Lower leg skin (tissue), 4 donors: ENCODE data around the gene HP1BP3. TPM values are rescaled to one million over a fixed set of nuclear protein-coding genes. Genes with fewer than 3 reads are reported as not detected.

Experiments used
- DNase-seq, 2 donors: peaks; one replicate each; pipeline ENCODE4 v3.0.0-alpha.2; 2019; ENCODE audit warnings: low spot score in 2 of 2
- H3K4me3 ChIP-seq: fragments of 200-600 bp; sonication (generic); 2 replicates; pipeline ENCODE4 v1.5.1; 2017; ENCODE audit warnings: mild to moderate bottlenecking, low read depth; ENCODE audit not compliant: poor library complexity, severe bottlenecking
- CTCF ChIP-seq, 3 donors: fragments of 450-650 bp; IDR thresholded peaks; one replicate each; pipeline ENCODE4 v1.5.1; 2016; ENCODE audit warnings: antibody characterized with exemption in 3 of 3, mild to moderate bottlenecking in 3 of 3, moderate library complexity in 2 of 3
- POLR2A ChIP-seq, 2 donors: fragments of 450-650 bp; IDR thresholded peaks; one replicate each; pipeline ENCODE4 v1.6.1; 2016 to 2017; ENCODE audit warnings: antibody characterized with exemption in 2 of 2, mild to moderate bottlenecking in 1 of 2, moderate library complexity in 1 of 2
- WGBS, 2 donors: methylation state at CpG; one replicate each; pipeline ENCODE4 v1.1.5; 2018; 5-methylcytosine and 5-hydroxymethylcytosine counted together
- intact Hi-C: fragments of 100-400 bp; cut with DNase I; formaldehyde crosslinking; loops from one replicate; pipeline ENCODE4 v1.15.0; 2023; ENCODE audit warnings: low total_unique reads
- total RNA-seq, 4 donors: library from RNA; depleted of rRNA; stranded (reverse); fragments of >200 nt; gene quantifications; one replicate each; pipeline ENCODE4 v1.1.0, GENCODE V29; 2016

Gene HP1BP3
- total RNA-seq, 4 donors from 2014 or later, result 154 to 242 (median 190) TPM

GRCh38 chr1:20767271-20767670 is 19.8 kb downstream of the HP1BP3 start:
- no peak overlapping the region for H3K4me3 ChIP-seq
- intact Hi-C loops, result no loop called here
- DNase-seq, result no peak
- TF ChIP-seq CTCF (IDR thresholded peaks at IDR 0.05), result no peak
- no peak for TF ChIP-seq POLR2A (IDR thresholded peaks at IDR 0.05)

DNA sequence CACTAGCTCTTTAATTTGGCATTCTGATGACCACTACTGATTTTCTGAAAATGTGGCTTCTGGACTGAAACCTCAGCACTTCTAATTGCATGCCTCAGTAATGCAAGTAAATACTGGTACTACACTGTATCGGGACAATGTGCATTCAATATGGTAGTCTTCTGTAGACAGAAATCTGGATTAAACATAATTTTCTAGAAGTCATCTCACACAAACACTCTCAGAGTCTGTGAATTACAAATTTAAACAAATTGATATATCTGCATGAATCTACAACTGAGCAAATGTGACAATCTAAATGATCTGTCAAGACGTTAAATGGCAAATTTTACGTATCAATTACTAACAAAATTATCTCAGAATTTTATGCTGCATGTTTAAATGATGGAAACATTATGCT is 23.7 kb downstream of the HP1BP3 start:
- DNase-seq, result no peak
- WGBS, 2 donors, result 89 to 92% methylated on average over 3 of the region's 3 CpGs
- intact Hi-C loops, result no loop called here
- H3K4me3 ChIP-seq, result no peak overlapping the region
- TF ChIP-seq POLR2A (IDR thresholded peaks at IDR 0.05), result no peak
- no peak for TF ChIP-seq CTCF (IDR thresholded peaks at IDR 0.05)

DNA sequence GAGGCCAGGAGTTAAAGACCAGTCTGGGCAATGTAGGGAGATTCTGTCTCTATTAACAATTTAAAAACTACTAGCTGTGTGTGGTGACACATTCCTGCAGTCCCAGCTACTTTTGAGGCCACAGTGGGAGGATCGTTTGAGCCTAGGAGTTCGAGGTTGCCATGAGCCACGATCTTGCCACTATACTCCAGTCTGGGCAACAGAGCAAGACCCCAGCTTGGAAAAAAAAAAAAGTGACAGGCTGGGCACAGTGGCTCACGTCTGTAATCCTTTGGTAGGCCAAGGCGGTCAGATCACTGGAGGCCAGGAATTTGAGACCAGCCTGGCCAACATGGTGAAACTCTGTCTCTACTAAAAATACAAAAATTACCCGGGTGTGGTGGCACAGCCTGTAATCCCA is 26.8 kb downstream of the HP1BP3 start:
- H3K4me3 ChIP-seq, result no peak overlapping the region
- DNase-seq, result no peak
- WGBS, 2 donors, result 90 to 94% methylated on average over 6 of the region's 6 CpGs
- TF ChIP-seq POLR2A (IDR thresholded peaks at IDR 0.05), result no peak
- no peak for TF ChIP-seq CTCF (IDR thresholded peaks at IDR 0.05)
- intact Hi-C loops, result no loop called here

DNA sequence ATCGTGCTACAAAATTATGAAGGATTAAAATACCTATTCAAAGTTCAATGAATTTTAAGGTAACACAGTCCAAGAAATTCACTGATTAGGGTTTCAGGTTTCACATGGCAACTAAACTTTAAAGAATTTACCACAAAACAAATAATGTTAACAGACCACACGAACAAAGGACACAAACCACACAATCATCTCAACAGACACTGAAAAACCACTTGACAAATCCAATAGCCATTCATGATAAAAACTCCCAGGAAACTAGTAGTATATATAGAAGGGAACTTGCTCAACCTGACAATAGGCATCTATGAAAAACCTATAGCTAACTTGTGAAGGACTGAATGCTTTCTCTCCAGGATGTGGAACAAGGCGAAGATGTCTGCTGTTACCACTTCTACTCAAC is 33.5 kb downstream of the HP1BP3 start:
- intact Hi-C loops, result no loop called here
- no peak for TF ChIP-seq CTCF (IDR thresholded peaks at IDR 0.05)
- no peak for TF ChIP-seq POLR2A (IDR thresholded peaks at IDR 0.05)
- 91 to 96% methylated on average over 3 of the region's 3 CpGs for WGBS, 2 donors
- H3K4me3 ChIP-seq, result no peak overlapping the region
- no peak for DNase-seq

GRCh38 chr1:20751462-20751990 is 35.6 kb downstream of the HP1BP3 start:
- DNase-seq, result no peak
- no peak for TF ChIP-seq POLR2A (IDR thresholded peaks at IDR 0.05)
- TF ChIP-seq CTCF (IDR thresholded peaks at IDR 0.05), result no peak
- intact Hi-C loops, result no loop called here
- H3K4me3 ChIP-seq, result no peak overlapping the region
- WGBS, 2 donors, result 89 to 93% methylated on average over 3 of the region's 3 CpGs

GRCh38 chr1:20742671-20743070 is 44.4 kb downstream of the HP1BP3 start:
- intact Hi-C loops, result no loop called here
- no peak overlapping the region for H3K4me3 ChIP-seq
- TF ChIP-seq POLR2A (IDR thresholded peaks at IDR 0.05) (no peak), CTCF (IDR thresholded peaks at IDR 0.05) (no peak)

More at GRCh38 chr1:20742671-20743070, 44.4 kb downstream of the HP1BP3 start:
- no peak for DNase-seq
